ENCODE measurements around the gene TSPO.

DNA sequence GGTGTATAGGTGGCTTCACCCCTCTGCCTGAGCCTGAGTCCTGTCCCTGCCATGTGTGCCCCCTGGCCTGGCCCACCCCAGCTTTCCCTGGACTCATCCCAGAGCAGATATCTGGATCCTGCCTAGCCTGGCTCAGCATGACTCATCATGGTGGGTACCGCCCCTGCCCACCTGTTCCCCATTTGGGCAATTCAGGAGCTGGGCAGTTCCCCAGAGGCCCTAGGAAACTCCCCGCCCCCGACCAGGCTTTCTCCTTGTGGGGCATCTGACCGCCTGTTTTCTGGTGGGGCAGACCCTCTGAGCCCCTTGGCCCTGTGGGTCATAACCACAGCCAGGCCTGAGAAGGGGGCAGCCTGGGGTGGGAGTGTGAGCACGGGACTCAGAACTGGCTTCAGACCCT lies 4.4 kb downstream of the TSPO start:
- TF ChIP-seq CTCF (IDR thresholded peaks at IDR 0.05; ENCODE audit: poor library complexity): no peak
- no peak for TF ChIP-seq EZH2 (IDR thresholded peaks at IDR 0.05; ENCODE audit: borderline replicate concordance)
